ENCODE data around the gene STX12.
"Not testable (repeated sequence)": the region's sequence is repeated elsewhere in the genome, so short reads cannot be mapped to it uniquely, and the experiment has no call there.

Gene STX12

GRCh38 chr1:27775336-27775735 is 2.3 kb downstream of the STX12 start:
- DNase-seq (ENCODE audit: low read depth, low spot score) = not testable (repeated sequence)

GRCh38 chr1:27776276-27776675 is 3.3 kb downstream of the STX12 start:
- not testable (repeated sequence) for DNase-seq (ENCODE audit: low read depth, low spot score)

- no peak for DNase-seq (ENCODE audit: low read depth, low spot score)
Measured at GRCh38 chr1:27778056-27778455, 5.0 kb downstream of the STX12 start.

GRCh38 chr1:27779122-27779521 is 6.1 kb downstream of the STX12 start:
- no peak for DNase-seq (ENCODE audit: low read depth, low spot score)

- DNase-seq (ENCODE audit: low read depth, low spot score) = no peak
Measured at GRCh38 chr1:27782950-27783349, 9.9 kb downstream of the STX12 start.

- DNase-seq (ENCODE audit: low read depth, low spot score) = no peak
Measured at GRCh38 chr1:27784700-27785099, 11.7 kb downstream of the STX12 start.

- DNase-seq (ENCODE audit: low read depth, low spot score) = peak; percentile 21
Measured at GRCh38 chr1:27785781-27786455, 12.9 kb downstream of the STX12 start.

- no peak for DNase-seq (ENCODE audit: low read depth, low spot score)
Measured at GRCh38 chr1:27787895-27788294, 14.9 kb downstream of the STX12 start.

GRCh38 chr1:27789540-27790041 is 16.6 kb downstream of the STX12 start:
- no peak for DNase-seq (ENCODE audit: low read depth, low spot score)

GRCh38 chr1:27790270-27790669 is 17.3 kb downstream of the STX12 start:
- DNase-seq (ENCODE audit: low read depth, low spot score) = not testable (repeated sequence)

GRCh38 chr1:27795601-27796000 is 22.6 kb downstream of the STX12 start:
- DNase-seq (ENCODE audit: low read depth, low spot score) = no peak

- DNase-seq (ENCODE audit: low read depth, low spot score) = no peak
Measured at GRCh38 chr1:27804791-27805190, 31.8 kb downstream of the STX12 start.

- DNase-seq (ENCODE audit: low read depth, low spot score) = no peak
Measured at GRCh38 chr1:27806758-27807157, 33.7 kb downstream of the STX12 start.

GRCh38 chr1:27807385-27807784 is 34.4 kb downstream of the STX12 start:
- DNase-seq (ENCODE audit: low read depth, low spot score) = no peak

GRCh38 chr1:27808131-27808530 is 35.1 kb downstream of the STX12 start:
- DNase-seq (ENCODE audit: low read depth, low spot score) = not testable (repeated sequence)

- no peak for DNase-seq (ENCODE audit: low read depth, low spot score)
Measured at GRCh38 chr1:27809883-27810282, 36.9 kb downstream of the STX12 start.

- DNase-seq (ENCODE audit: low read depth, low spot score) = no peak
Measured at GRCh38 chr1:27811741-27812500, 38.9 kb downstream of the STX12 start.

GRCh38 chr1:27816921-27817630 is 44.1 kb downstream of the STX12 start:
- peak; percentile 55 for DNase-seq (ENCODE audit: low read depth, low spot score)

- DNase-seq (ENCODE audit: low read depth, low spot score) = no peak
Measured at GRCh38 chr1:27821761-27822315, 48.8 kb downstream of the STX12 start.

GRCh38 chr1:27823784-27824183 is 50.8 kb downstream of the STX12 start:
- DNase-seq (ENCODE audit: low read depth, low spot score) = no peak

- no peak for DNase-seq (ENCODE audit: low read depth, low spot score)
Measured at GRCh38 chr1:27824411-27824810, 51.4 kb downstream of the STX12 start.
